Upper lobe of left lung (tissue), 6 donors: Measurements from ENCODE around the gene CAMSAP3. TPM values are rescaled to one million over a fixed set of nuclear protein-coding genes. Genes with fewer than 3 reads are reported as not detected.

ENCODE experiments used
- ATAC-seq, 2 donors: fragments of 200-7000 bp; cut with Tn5 transposase; one replicate each; pipeline ENCODE4 v1.9.1; 2022; ENCODE audit warnings: mild to moderate bottlenecking in 2 of 2, moderate library complexity in 2 of 2; ENCODE audit not compliant: low FRiP score in 2 of 2
- DNase-seq, 2 donors: peaks; one replicate each; pipeline ENCODE4 v3.0.0-alpha.2; 2019 to 2020
- H3K27ac ChIP-seq, 4 donors: fragments of 200-600 bp; sonication (generic); one replicate each; pipeline ENCODE4 v1.5.1; 2016 to 2019
- H3K27me3 ChIP-seq, 4 donors: fragments of 200-600 bp; sonication (generic); one replicate each; pipeline ENCODE4 v1.5.1; 2017 to 2019
- H3K36me3 ChIP-seq, 4 donors: fragments of 200-600 bp; sonication (generic); one replicate each; pipeline ENCODE4 v1.5.1; 2016 to 2019
- H3K4me1 ChIP-seq, 4 donors: fragments of 200-600 bp; sonication (generic); one replicate each; pipeline ENCODE4 v1.5.1; 2018 to 2019
- H3K4me3 ChIP-seq, 4 donors: fragments of 200-600 bp; sonication (generic); one replicate each; pipeline ENCODE4 v1.5.1; 2017 to 2019; ENCODE audit warnings: mild to moderate bottlenecking in 2 of 4, moderate library complexity in 1 of 4
- H3K9me3 ChIP-seq, 4 donors: fragments of 200-600 bp; sonication (generic); one replicate each; pipeline ENCODE4 v1.5.1; 2018 to 2019
- CTCF ChIP-seq, 6 experiments: fragments of 450-650 bp in 4 of 6; fragments of 200-600 bp in 2 of 6; sonication (generic) in 2 of 6; IDR thresholded peaks; one replicate each; pipeline ENCODE4 v1.5.1; 2016 to 2019; ENCODE audit warnings: antibody characterized with exemption in 6 of 6
- EP300 ChIP-seq, 4 donors: sonication (generic); formaldehyde crosslinking; IDR thresholded peaks; one replicate each; pipeline ENCODE4 v1.5.1; 2017; ENCODE audit warnings: antibody characterized with exemption in 4 of 4, control low read depth in 2 of 4
- POLR2A ChIP-seq, 4 donors: fragments of 450-650 bp; IDR thresholded peaks; one replicate each; pipeline ENCODE4 v1.5.1; 2016 to 2017; ENCODE audit warnings: antibody characterized with exemption in 4 of 4, mild to moderate bottlenecking in 2 of 4
- POLR2AphosphoS5 ChIP-seq, 2 donors: sonication (generic); formaldehyde crosslinking; IDR thresholded peaks; one replicate each; pipeline ENCODE4 v1.5.1; 2017; ENCODE audit warnings: antibody characterized with exemption in 2 of 2
- WGBS, 2 donors: methylation state at CpG; one replicate each; pipeline ENCODE4 v1.1.5; 2017 to 2018; 5-methylcytosine and 5-hydroxymethylcytosine counted together
- total RNA-seq, 6 donors: library from RNA; depleted of rRNA in 4 of 6; stranded (reverse); fragments of >200 nt in 4 of 6; gene quantifications; one replicate each; pipeline versions ENCODE4 v1.1.0 to v1.2.1, GENCODE V29; 2016 to 2021
- donor health status: DM: no; HTN: no; CAD: no; lungs with moderate emphysema.
- donor health status: DM: no; HTN: yes; CAD: no; lungs with severe emphysema.

CAMSAP3 gene
- total RNA-seq, 6 donors from 2014 or later = 12.2 to 63.9 (median 31.2) TPM

GRCh38 chr19:7645656-7646425, 50.2 kb downstream of the CAMSAP3 start:
- WGBS, 2 donors = 65 to 75% methylated on average over 20 of the region's 20 CpGs
- peaks cover 0 to 35% (median 19%) of the 10 kb centered on the region in 4 donors for H3K36me3 ChIP-seq
- no peaks in the 10 kb centered on the region for H3K9me3 ChIP-seq
- H3K27me3 ChIP-seq = no peaks in the 10 kb centered on the region
- DNase-seq = peak in 1 of 2 donors; percentile 51
- H3K27ac ChIP-seq = peak overlapping the region in 2 of 4 donors; percentile 40 to 63
- peaks cover 0 to 9% (median 3%) of the 10 kb centered on the region in 4 donors for H3K4me1 ChIP-seq
- peak overlapping the region in 1 of 4 donors; percentile 7 for H3K4me3 ChIP-seq
- TF ChIP-seq EP300 (IDR thresholded peaks at IDR 0.05) (no peak), POLR2AphosphoS5 (IDR thresholded peaks at IDR 0.05) (no peak), CTCF (IDR thresholded peaks at IDR 0.05) (no peak), POLR2A (IDR thresholded peaks at IDR 0.05) (no peak)
- ATAC-seq = no peak

GRCh38 chr19:7646426-7646700, 50.7 kb downstream of the CAMSAP3 start:
- H3K4me1 ChIP-seq = peaks cover 0 to 9% (median 3%) of the 10 kb centered on the region in 4 donors
- peak overlapping the region in 2 of 4 donors; percentile 40 to 63 for H3K27ac ChIP-seq
- H3K4me3 ChIP-seq = peak overlapping the region in 1 of 4 donors; percentile 7
- no peaks in the 10 kb centered on the region for H3K27me3 ChIP-seq
- 67 to 89% methylated on average over 2 to 8 of the region's 8 CpGs for WGBS, 2 donors
- TF ChIP-seq POLR2AphosphoS5 (IDR thresholded peaks at IDR 0.05) (no peak), EP300 (IDR thresholded peaks at IDR 0.05) (no peak), CTCF (IDR thresholded peaks at IDR 0.05) (no peak), POLR2A (IDR thresholded peaks at IDR 0.05) (no peak)
- peaks cover 0 to 34% (median 19%) of the 10 kb centered on the region in 4 donors for H3K36me3 ChIP-seq
- DNase-seq (no peak), ATAC-seq (no peak)
- no peaks in the 10 kb centered on the region for H3K9me3 ChIP-seq

GRCh38 chr19:7647156-7647555, 51.5 kb downstream of the CAMSAP3 start:
- ATAC-seq = no peak
- Histone ChIP-seq H3K4me3 (no peak overlapping the region), H3K27ac (no peak overlapping the region), H3K27me3 (no peaks in the 10 kb centered on the region), H3K36me3 (peaks cover 0 to 31% (median 17%) of the 10 kb centered on the region in 4 donors), H3K9me3 (no peaks in the 10 kb centered on the region), H3K4me1 (peaks cover 0 to 16% (median 6%) of the 10 kb centered on the region in 4 donors)
- peak in 1 of 2 donors; percentile 84 for DNase-seq
- WGBS, 2 donors = 95% methylated on average over 23 of the region's 26 CpGs; no CpG with 5 or more reads in 1 of the 2 donors
- TF ChIP-seq CTCF (IDR thresholded peaks at IDR 0.05) (no peak), POLR2A (IDR thresholded peaks at IDR 0.05) (no peak), POLR2AphosphoS5 (IDR thresholded peaks at IDR 0.05) (no peak), EP300 (IDR thresholded peaks at IDR 0.05) (no peak)

GRCh38 chr19:7648265-7649014, 52.8 kb downstream of the CAMSAP3 start:
- H3K4me1 ChIP-seq = peaks cover 4 to 22% (median 13%) of the 10 kb centered on the region in 4 donors
- TF ChIP-seq CTCF (IDR thresholded peaks at IDR 0.05) (no peak), POLR2A (IDR thresholded peaks at IDR 0.05) (no peak), POLR2AphosphoS5 (IDR thresholded peaks at IDR 0.05) (no peak), EP300 (IDR thresholded peaks at IDR 0.05) (no peak)
- no peak for ATAC-seq
- H3K27ac ChIP-seq = no peak overlapping the region
- no peaks in the 10 kb centered on the region for H3K27me3 ChIP-seq
- DNase-seq = no peak
- H3K4me3 ChIP-seq = no peak overlapping the region
- WGBS, 2 donors = 85 to 90% methylated on average over 15 of the region's 15 CpGs
- no peaks in the 10 kb centered on the region for H3K9me3 ChIP-seq
- H3K36me3 ChIP-seq = peaks cover 0 to 23% (median 10%) of the 10 kb centered on the region in 4 donors
